Activated CD4-positive, alpha-beta T cell treated with anti-CD3 and anti-CD28 coated beads, Interleukin-2, amount 50 U/mL, for 1 hour (primary cell): ENCODE data around the gene PALD1.
"Not testable (repeated sequence)": the region's sequence is repeated elsewhere in the genome, so short reads cannot be mapped to it uniquely, and the experiment has no call there.

Experiments
- DNase-seq: peaks from one replicate; pipeline ENCODE4 v3.0.0-alpha.2; 2020

The PALD1 gene

DNA sequence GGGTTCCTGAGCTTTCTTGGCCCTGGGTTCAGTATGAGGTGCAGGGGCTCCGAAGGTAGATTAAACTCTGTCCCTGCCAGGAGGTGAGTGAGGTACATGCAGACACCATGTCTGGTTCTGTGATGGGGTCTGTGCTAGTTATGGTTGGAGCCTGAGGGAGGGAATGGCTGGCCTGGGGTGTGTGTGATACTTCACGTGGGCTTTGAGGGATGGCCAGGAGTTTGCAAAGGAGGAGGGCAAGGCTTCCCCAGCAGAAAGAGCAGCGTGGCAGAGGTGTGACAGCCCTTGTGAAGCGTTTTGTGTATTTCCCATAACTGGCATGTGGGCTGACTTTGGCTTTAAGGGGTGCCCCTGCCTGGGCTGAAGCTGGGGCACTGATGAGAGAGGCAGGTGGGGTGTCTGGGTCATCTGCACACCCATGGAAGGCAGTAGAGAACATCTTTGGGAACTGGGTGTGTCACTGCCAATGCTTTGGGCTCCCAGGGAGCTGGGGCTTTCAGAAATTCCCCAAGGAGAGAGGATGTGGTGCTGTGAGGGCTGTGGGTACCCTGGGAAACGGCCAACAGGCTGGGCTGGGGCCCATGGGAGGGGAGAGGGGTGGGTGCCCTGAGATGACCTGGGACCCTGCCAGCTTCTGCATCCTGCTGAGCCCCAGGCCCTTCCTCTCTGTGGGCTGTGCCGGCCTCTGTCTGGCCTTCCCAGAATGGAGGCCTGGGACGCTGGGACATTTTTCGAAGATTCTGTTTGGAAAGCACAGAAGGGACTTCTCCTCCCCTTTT lies 4.6 kb downstream of the PALD1 start:
- DNase-seq, result no peak

GRCh38 chr10:70483872-70484271 lies 5.3 kb downstream of the PALD1 start:
- not testable (repeated sequence) for DNase-seq

DNA sequence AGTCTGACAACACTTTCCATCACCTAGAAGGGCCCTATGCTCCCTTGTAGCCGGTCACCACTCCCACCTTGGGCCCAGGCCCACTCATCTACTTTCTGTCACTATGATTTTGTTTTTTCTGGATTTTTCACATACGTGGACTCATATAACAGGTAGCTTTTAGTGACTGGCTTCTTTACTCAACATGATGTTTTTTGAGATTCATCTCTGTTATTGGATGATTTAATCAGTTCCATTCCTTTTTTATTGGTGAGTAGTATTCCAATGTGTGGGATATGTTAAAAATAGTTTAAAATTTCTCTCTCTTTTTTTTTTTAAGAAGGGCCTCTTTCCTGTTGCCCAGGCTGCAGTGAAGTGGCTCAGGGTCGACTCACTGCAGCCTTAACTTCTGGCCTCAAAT lies 9.3 kb downstream of the PALD1 start:
- DNase-seq, result no peak

GRCh38 chr10:70490142-70490541 lies 11.6 kb downstream of the PALD1 start:
- DNase-seq, result no peak

- no peak for DNase-seq
These were observed 13.0 kb downstream of the PALD1 start for GRCh38 chr10:70491614-70492013.

DNA sequence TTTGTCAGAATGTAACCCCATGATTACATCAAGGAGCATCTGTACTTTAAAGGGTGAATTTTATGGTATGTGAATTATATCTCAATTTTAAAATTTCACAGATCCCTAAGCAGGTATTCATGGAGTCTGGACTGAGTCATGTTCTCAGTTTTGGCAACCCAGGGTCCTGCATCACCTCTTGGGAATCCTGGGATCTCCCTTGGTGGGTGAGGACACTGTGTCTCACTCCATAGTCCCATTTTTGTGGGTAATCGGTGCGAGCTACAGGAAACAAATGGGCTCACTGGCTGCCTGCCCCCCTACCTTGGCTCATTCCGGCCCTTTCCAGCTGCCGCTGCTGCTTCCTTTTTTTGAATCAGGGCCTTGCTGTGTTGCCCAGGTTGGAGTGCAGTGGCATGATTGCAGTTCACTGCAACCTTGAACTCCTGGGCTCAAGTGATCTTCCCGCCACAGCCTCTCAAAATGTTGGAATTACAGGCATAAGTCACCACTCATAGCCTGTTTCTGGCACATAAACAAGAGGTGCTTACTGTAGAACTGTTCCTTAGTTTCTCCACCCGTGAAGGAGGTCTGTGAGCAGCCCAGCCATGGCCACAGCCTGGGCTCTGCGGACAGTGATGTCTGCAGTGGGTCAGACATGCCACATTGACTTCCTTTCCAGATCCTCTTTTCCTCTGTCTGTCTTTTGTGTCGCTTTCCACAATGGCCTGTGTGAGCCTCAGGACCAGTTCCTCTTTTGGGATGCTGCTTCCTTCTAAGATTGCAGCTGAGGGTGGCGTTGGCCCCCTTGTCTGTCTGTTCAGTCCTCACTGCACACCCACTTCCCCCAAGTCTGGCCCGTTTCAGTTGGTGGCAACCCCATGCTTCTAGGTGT lies 14.5 kb downstream of the PALD1 start:
- no peak for DNase-seq

DNA sequence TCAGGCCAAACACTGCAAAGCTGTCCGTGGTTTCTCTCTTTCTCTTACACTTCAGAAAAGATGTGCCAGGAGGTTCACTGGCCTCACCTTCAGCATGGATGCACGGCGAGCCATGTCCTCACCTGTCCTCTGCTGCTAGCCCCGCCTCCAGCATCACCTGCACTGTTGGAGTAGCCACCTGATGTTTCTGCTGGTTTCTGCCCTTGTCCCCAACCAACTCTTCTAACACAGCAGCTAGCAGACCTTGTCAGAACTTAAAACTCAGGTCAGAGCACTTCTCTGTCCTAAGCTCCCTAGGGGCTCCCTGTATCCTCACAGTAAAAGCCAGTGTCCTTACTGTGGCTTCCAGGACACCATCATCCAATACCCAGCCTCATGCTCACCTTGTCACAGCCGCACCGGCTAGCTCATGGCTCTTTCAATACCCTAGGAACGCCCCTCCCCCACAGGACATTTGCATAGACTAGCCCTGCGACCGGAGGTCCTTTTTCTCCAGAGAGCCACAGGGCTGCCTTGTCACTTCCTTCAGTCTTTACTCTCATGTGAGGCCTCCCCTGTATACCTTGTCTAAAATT lies 15.2 kb downstream of the PALD1 start:
- DNase-seq, result no peak

DNA sequence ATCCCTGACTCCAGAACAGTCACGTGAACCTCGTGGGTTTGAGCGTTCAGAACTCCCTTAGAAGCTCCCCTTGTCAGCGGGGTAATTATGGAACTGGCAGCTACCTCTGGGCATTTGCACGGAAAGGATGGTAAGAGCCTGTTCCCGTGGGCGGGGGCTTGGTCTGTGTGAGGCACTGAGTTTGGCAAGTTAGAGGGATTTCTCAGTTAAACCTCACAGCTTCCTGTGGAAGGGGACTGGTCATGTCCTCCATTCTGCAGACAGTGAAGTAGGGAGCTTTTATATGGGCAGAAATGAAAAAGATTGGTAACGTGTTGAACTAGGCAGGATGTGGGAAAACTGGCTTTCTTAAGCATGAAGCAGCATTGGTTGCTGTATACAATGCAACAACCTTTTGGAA lies 16.0 kb downstream of the PALD1 start:
- no peak for DNase-seq

DNA sequence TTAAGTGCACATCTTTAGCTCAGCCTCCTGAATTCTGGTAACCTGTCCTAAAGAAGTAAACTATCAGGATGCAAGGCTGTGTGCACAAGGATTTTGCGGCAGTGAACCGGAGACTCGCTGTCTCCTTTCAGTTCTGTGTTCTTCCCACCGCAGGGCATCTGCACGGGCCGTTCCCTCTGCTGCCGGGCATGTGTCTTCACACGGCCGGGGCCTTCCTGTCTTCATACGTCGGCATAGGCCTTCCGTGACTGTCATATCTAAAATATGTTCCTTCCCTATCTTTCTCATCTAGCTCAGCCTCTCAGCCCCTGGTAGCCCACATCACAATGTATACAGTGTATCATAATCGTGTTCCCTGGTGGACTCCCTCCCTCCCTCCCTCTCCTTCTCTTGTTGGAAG lies 16.4 kb downstream of the PALD1 start:
- DNase-seq, result no peak

- DNase-seq, result no peak
These were observed 17.2 kb downstream of the PALD1 start for GRCh38 chr10:70495691-70496261.

- no peak for DNase-seq
These were observed 18.0 kb downstream of the PALD1 start for GRCh38 chr10:70496341-70497119.

DNA sequence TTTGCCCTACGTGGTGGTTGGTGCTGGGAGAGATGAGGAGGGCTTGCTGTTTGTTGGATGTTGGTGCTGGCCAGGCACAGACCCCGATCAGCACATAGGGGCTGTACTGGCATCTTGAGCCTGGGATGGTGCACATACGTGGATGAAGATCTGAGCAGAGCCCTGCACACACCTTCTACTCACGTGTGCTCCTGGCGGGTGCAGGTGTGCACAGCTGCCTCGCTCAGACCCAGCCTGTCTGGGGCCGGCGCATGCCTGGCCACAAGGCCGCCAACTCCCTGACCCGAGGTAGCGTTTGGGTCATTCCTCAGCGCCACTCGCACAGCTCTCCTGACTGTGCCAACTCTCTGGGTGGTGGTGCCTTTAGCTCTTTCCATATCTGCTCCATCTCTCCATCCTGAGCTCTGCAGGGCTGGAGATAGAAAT lies 18.6 kb downstream of the PALD1 start:
- no peak for DNase-seq

DNA sequence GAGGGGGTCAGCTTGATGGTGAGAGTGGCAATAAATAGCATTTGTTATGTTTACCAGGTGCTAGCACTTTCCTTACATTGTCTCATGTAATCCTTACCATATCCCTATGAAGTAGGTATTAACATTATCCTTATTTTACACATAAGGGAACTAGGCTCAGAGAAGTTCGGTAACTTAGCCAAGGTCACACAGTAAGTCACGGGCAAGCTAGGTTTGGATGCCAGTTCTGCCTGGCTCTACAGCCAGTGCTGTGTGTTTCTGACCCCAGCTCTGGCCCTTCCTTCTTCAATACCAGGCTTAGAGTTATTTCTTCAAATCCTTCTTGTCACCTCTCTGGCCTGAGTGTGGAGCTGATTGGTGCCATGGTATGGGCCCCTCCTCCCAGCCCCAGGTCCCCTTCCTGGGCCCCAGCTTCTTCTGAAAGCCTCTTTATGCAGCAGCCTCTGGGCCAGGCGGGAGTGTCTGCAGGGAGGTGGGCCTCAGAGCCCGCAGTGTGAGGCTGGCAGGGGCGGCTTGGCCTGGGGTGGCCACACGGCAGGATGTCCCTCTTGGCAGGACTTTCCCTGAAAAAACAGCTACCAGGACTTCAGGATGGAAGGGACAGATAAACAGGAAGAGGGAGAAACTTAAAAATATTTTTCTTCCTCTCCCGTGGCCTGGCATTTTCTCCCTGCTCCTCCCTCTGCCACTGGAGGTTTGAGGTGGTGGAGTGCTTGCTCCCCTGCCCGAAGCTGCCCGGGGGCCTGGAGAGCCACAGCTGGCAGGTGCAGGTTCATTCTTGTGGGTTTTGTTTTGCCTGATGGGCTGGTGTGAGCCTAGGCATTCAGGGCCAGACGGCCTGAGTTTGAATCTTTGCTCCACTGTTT lies 20.6 kb downstream of the PALD1 start:
- no peak for DNase-seq

DNA sequence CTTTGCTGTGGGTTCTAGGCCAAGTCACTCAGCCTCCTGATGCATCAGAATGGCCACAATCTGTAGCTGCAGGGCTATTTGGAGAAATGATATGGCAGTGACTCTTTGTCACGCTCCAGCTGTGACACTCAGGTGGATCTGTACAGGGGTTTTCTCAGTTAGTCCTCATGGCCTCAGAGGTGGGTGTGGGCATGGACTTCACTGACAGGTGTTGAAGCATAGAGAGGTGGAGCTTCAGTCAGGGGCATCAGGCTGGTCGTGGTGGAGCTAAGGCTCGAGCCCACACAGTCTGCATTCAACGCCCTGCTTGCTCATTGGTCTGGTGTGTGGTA lies 21.2 kb downstream of the PALD1 start:
- no peak for DNase-seq

- no peak for DNase-seq
These were observed 21.8 kb downstream of the PALD1 start for GRCh38 chr10:70500368-70500767.

- no peak for DNase-seq
These were observed 22.3 kb downstream of the PALD1 start for GRCh38 chr10:70500812-70501301.

GRCh38 chr10:70502406-70502805 lies 23.8 kb downstream of the PALD1 start:
- no peak for DNase-seq

DNA sequence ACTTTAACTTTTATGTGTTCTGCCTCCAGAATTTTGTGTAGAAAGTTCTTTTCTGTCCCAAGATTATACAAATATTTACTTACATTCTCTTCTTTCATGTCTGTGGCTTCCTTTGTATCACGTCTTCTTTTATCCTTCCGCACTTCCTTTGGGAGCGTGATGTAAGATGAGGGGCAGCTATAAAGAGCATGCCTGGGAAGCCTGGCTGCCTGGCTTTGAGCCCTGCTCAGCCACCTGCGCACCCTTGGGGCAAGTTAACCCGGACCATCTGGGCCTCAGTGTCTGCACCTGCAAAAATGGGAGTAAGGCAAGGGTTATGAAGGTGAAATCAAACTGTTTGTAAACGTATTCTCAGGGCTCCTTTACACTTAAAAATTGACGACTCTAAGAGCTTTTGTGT lies 25.2 kb downstream of the PALD1 start:
- no peak for DNase-seq

DNA sequence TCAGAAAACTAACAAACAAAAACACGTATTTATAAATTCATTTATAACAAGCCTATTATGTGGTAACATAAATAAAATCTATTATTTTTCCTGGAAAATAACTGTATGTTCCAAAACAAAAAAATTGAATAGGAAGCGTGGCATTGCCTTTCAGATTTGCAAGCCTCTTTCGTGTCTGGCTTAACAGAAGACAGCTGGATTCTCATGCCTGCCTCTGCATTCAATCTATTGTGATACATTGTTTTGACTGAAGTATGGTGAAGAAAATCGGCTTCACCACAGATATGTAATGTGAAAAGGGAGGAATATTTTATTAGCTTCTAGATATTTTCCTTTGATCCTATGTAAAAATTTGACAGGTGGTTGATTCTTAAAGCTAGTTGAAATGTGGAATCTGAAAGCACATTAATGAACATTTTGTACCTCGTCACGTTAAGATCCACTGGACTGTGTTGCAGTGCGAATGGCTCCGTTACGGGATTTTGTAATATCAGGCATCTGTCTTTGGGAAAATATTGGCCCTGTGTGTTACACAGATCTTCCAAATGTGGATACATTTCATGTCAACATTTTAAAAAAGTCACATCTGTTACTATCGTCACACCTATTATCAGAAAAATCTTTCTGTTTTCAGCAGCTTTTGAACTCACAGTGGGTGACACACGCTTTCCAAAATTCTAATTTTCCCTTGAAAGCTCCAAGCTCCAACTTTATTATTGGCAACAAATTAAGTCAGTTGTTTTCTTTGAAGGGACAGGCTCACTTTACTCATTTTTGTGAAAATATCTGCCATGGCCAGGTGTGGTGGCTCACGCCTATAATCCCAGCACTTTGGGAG lies 26.2 kb downstream of the PALD1 start:
- DNase-seq, result no peak

- no peak for DNase-seq
These were observed 27.3 kb downstream of the PALD1 start for GRCh38 chr10:70505908-70506307.

GRCh38 chr10:70507966-70508365 lies 29.4 kb downstream of the PALD1 start:
- DNase-seq, result no peak
